ENCODE data around the gene RRP15. TPM values are rescaled to one million over a fixed set of nuclear protein-coding genes. Genes with fewer than 3 reads are reported as not detected.
A peak's percentile ranks its signal among the peaks of the same experiment; 100 is the strongest.

The RRP15 gene
- total RNA-seq, 1 donor from 2014 or later, result 26.9 TPM

DNA sequence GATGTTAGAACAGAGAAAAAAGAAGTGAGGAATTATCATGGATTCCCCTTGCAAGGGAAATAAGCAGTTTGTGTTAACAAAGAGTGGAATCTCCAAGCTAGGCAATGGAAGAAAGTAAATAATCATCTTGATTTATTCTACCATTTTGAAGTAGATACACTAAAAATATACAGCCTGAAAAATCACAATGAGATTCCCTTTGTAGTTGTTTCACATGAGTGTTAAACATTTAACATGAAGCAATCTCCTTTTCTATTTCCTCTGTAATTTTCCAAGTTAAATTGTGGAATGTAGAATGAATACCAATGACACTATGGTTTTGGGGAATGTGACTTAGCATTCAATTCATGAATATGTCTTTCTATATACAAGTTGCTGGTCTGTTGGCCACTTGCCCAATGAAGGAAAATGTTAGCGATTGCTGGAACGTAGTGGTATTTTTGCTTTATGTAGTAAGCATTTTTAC is 65.7 kb downstream of the RRP15 start:
- peaks cover 2% of the 10 kb centered on the region for H3K36me3 Mint-ChIP-seq (ENCODE audit: low read depth)
- peaks cover 58% of the 10 kb centered on the region for H3K4me1 Mint-ChIP-seq
- no peaks in the 10 kb centered on the region for H3K9me3 Mint-ChIP-seq
- intact Hi-C loops (cut with micrococcal nuclease), result loop anchor here (1.0 to 2.0 kb wide), 4 partner anchors 12 to 838 kb away; no protein-coding TSS in a partner anchor
- TF ChIP-seq, protein P1, sequence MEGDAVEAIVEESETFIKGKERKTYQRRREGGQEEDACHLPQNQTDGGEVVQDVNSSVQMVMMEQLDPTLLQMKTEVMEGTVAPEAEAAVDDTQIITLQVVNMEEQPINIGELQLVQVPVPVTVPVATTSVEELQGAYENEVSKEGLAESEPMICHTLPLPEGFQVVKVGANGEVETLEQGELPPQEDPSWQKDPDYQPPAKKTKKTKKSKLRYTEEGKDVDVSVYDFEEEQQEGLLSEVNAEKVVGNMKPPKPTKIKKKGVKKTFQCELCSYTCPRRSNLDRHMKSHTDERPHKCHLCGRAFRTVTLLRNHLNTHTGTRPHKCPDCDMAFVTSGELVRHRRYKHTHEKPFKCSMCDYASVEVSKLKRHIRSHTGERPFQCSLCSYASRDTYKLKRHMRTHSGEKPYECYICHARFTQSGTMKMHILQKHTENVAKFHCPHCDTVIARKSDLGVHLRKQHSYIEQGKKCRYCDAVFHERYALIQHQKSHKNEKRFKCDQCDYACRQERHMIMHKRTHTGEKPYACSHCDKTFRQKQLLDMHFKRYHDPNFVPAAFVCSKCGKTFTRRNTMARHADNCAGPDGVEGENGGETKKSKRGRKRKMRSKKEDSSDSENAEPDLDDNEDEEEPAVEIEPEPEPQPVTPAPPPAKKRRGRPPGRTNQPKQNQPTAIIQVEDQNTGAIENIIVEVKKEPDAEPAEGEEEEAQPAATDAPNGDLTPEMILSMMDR (IDR thresholded peaks at IDR 0.05), result no peak
- no peaks in the 10 kb centered on the region for H3K27me3 Mint-ChIP-seq
- peak overlapping the region; percentile 89 for H3K27ac Mint-ChIP-seq
- CTCF ChIA-PET, result interaction anchor here (2.1 kb wide), 1 partner anchor 21 kb away, joined by 4 read pairs; no protein-coding TSS in a partner anchor
- POLR2A ChIA-PET, result interaction anchor here (0.5 to 0.6 kb wide), 2 partner anchors 74 to 894 kb away, joined by 4 to 12 read pairs; no protein-coding TSS in a partner anchor
- no peak for DNase-seq
- H3K4me3 Mint-ChIP-seq, result peak overlapping the region; percentile 84
- no peak for ATAC-seq (ENCODE audit: low read depth)

DNA sequence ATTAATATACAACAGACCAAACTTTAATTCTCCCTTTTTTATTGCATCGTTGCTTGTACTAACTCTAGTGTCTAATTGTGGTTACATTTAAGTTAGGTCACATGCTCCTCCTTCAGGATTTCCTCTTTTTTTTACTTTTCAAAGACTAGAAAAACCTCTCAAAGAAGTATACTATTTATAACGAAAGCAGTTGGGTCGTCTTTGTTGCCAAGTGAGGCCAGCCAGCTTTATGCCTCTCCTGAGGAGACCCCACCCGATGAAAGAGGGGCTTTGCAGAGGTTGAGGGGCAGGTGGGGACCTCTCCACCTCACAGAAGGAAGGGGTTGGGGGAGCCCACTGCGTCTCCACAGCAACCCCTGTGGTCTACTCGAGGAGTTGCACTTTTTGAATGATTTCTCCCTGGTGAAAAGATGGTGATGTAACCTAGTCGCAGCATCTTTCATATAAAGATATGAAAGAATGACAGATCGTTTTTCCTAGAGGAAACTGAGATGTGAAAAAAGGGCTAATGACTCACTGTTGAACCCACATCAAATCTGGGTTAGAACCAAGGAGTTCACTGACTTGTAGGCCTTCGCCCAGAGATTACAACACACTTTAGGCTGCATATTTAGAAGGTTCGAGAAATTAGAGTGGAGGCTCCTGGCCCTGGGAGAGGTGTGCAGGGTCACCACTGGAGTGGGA is 66.4 kb downstream of the RRP15 start:
- TF ChIP-seq, protein P1 (IDR thresholded peaks at IDR 0.05), result no peak
- peak; percentile 33 for DNase-seq
- POLR2A ChIA-PET, result interaction anchor here (0.6 kb wide), 1 partner anchor 75 kb away, joined by 4 read pairs; no protein-coding TSS in a partner anchor

DNA sequence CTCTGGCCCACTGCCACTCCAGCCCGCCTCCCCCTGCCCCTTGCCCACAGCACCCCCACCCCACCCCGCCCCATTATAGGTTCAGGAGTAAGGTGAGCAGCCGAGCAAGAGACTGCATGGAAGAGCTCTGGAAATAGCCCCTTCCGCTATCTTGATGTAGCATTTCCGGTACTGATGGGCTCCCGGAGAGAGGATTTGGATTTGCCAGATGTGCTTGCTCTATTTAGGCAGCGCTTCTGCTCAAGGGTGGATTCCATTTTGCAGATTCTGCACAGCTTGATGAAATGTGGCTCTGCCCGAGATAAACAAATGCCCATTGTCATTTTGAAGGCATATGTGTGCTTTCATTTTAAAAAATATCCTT is 67.0 kb downstream of the RRP15 start:
- Mint-ChIP-seq H3K9me3 (no peaks in the 10 kb centered on the region), H3K36me3 (ENCODE audit: low read depth) (no peaks in the 10 kb centered on the region), H3K4me1 (peaks cover 48% of the 10 kb centered on the region), H3K27ac (no peak overlapping the region), H3K4me3 (no peak overlapping the region), H3K27me3 (no peaks in the 10 kb centered on the region)
- DNase-seq (no peak), ATAC-seq (ENCODE audit: low read depth) (no peak)
- TF ChIP-seq, protein P1 (IDR thresholded peaks at IDR 0.05), result no peak
- intact Hi-C loops (cut with micrococcal nuclease), result no loop called here
- POLR2A ChIA-PET, result no interaction called here
- CTCF ChIA-PET, result interaction anchor here (2.1 kb wide), 1 partner anchor 22 kb away, joined by 4 read pairs; no protein-coding TSS in a partner anchor

More for the DNA sequence above, 66.4 kb downstream of the RRP15 start:
- peaks cover 2% of the 10 kb centered on the region for H3K36me3 Mint-ChIP-seq (ENCODE audit: low read depth)
- H3K4me1 Mint-ChIP-seq, result peaks cover 53% of the 10 kb centered on the region
- H3K27me3 Mint-ChIP-seq, result no peaks in the 10 kb centered on the region
- ATAC-seq (ENCODE audit: low read depth), result peak; percentile 78
- intact Hi-C loops (cut with micrococcal nuclease), result loop anchor here (1.0 to 2.0 kb wide), 4 partner anchors 12 to 837 kb away; no protein-coding TSS in a partner anchor
- H3K4me3 Mint-ChIP-seq, result peak overlapping the region; percentile 84
- H3K9me3 Mint-ChIP-seq, result no peaks in the 10 kb centered on the region
- CTCF ChIA-PET, result interaction anchor here (2.1 kb wide), 1 partner anchor 22 kb away, joined by 4 read pairs; no protein-coding TSS in a partner anchor
- H3K27ac Mint-ChIP-seq, result peak overlapping the region; percentile 89

DNA sequence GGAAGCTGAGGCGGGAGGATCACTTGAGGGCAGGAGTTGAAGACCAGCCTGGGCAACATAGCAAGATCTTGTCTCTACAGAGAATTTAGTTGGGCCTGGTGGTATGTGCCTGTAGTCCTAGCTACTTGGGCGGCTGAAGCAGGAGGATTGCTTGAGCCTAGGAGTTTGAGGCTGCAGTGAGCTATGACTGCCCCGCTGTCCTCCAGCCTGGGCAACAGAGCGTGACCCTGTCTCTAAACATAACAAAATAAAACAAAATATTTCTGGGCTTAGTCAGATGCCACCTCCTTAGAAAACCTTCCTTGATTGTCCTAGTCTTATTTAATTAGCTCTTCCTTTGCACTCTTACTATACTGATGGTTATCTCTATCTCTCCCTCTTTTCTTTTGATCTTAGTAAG is 68.6 kb downstream of the RRP15 start:
- DNase-seq (no peak), ATAC-seq (ENCODE audit: low read depth) (no peak)
- POLR2A ChIA-PET, result interaction anchor here (0.6 kb wide), 1 partner anchor 9 kb away, joined by 3 read pairs; the partner anchor contains the start of gene TGFB2
- TF ChIP-seq, protein P1 (IDR thresholded peaks at IDR 0.05), result no peak
- CTCF ChIA-PET, result interaction anchor here (1.2 to 1.7 kb wide), 3 partner anchors 14 to 168 kb away, joined by 4 read pairs; no protein-coding TSS in a partner anchor
- intact Hi-C loops (cut with micrococcal nuclease), result no loop called here
- no peaks in the 10 kb centered on the region for H3K36me3 Mint-ChIP-seq (ENCODE audit: low read depth)
- H3K4me3 Mint-ChIP-seq, result no peak overlapping the region
- no peak overlapping the region for H3K27ac Mint-ChIP-seq
- no peaks in the 10 kb centered on the region for H3K27me3 Mint-ChIP-seq
- H3K4me1 Mint-ChIP-seq, result peaks cover 34% of the 10 kb centered on the region
- peaks cover 2% of the 10 kb centered on the region for H3K9me3 Mint-ChIP-seq

DNA sequence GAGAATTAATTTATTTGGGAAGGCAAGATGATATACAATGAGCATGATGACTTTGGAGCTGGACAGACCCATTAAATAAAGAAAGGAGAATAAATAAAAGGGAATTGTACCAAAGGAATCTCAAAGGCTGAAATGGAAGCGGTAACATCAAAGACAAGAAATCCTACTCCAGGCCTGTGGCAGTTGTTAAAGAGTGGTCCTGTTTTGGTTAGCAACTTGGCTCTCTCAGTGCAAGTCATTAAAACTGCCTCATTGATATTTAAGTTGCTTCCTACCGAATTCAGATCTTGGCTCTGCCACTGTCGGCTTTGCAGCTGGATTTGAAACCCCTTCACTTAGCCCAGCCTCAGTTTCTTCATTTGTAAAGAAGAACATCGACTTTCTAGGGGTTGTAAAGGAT is 70.2 kb downstream of the RRP15 start:
- H3K4me1 Mint-ChIP-seq, result peaks cover 19% of the 10 kb centered on the region
- H3K27ac Mint-ChIP-seq, result no peak overlapping the region
- CTCF ChIA-PET, result no interaction called here
- no peak overlapping the region for H3K4me3 Mint-ChIP-seq
- no peak for ATAC-seq (ENCODE audit: low read depth)
- H3K36me3 Mint-ChIP-seq (ENCODE audit: low read depth), result no peaks in the 10 kb centered on the region
- H3K27me3 Mint-ChIP-seq, result no peaks in the 10 kb centered on the region
- DNase-seq, result no peak
- intact Hi-C loops (cut with micrococcal nuclease), result no loop called here
- POLR2A ChIA-PET, result no interaction called here
- H3K9me3 Mint-ChIP-seq, result peaks cover 2% of the 10 kb centered on the region
- TF ChIP-seq, protein P1 (IDR thresholded peaks at IDR 0.05), result no peak
